GM12878 (cell line): ENCODE measurements around the gene DIAPH2. TPM values are rescaled to one million over a fixed set of nuclear protein-coding genes. Genes with fewer than 3 reads are reported as not detected.

Experiments
- ATAC-seq: fragments of 200-7000 bp; cut with Tn5 transposase; 3 replicates; pipeline ENCODE4 v1.9.1; 2020; ENCODE audit warnings: mild to moderate bottlenecking, moderate library complexity
- BruUV-seq: library from RNA; stranded (reverse); fragments of 400-500 nt; replicated peaks from 2 replicates; lab custom pipeline; 2021; lab: Mats Ljungman, UMichigan
- CTCF ChIA-PET: fragments of 300-600 bp; sonication (Branson Sonifier 250); formaldehyde crosslinking; extraction: SDS; loops from one replicate; lab custom pipeline; 2021; ENCODE audit warnings: inconsistent platforms; lab: Yijun Ruan, JAX
- POLR2A ChIA-PET: fragments of 350-600 bp; formaldehyde crosslinking; extraction: SDS; loops from one replicate; lab custom pipeline; 2021; ENCODE audit warnings: inconsistent platforms; lab: Charles Lee
- RAD21 ChIA-PET: fragments of 300-600 bp; sonication (Branson Sonifier 250); formaldehyde crosslinking; loops from one replicate; lab custom pipeline; 2023; ENCODE audit warnings: antibody characterized with exemption; ENCODE audit not compliant: unreplicated experiment; lab: Charles Lee
- SMC1A ChIA-PET: fragments of 300-600 bp; sonication (Branson Sonifier 250); formaldehyde crosslinking; loops from one replicate; lab custom pipeline; 2023; ENCODE audit not compliant: unreplicated experiment, uncharacterized antibody; lab: Charles Lee
- DNase-seq: peaks from one replicate; pipeline ENCODE4 v3.0.0-alpha.2; 2011; ENCODE audit warnings: low read depth, low spot score
- FAIRE-seq: peaks from 3 replicates; lab custom pipeline; 2011; peaks lifted over from hg19 to GRCh38; lab: Jason Lieb, UNC
- H2AFZ ChIP-seq: 2 replicates; pipeline ENCODE4 v1.6.0; 2011; ENCODE audit warnings: low read depth, low read length, control low read depth; ENCODE audit not compliant: control insufficient read depth
- H3K27ac ChIP-seq: 2 replicates; pipeline ENCODE4 v1.5.1; 2011; ENCODE audit warnings: control low read depth; ENCODE audit not compliant: control insufficient read depth, insufficient read depth
- H3K27me3 ChIP-seq, 2 experiments: replicated peaks in 1 of 2; 2 replicates each; pipeline versions ENCODE4 v1.6.0 to v1.6.1; 2011; ENCODE audit warnings: low read length in 1 of 2; ENCODE audit not compliant: control insufficient read depth in 2 of 2, insufficient read depth in 2 of 2
- H3K36me3 ChIP-seq, 2 experiments: 2 replicates each; pipeline ENCODE4 v1.5.1; 2011; ENCODE audit warnings: low read length in 1 of 2; ENCODE audit not compliant: control insufficient read depth in 2 of 2, insufficient read depth in 2 of 2
- H3K4me1 ChIP-seq: 2 replicates; pipeline ENCODE4 v1.6.1; 2011; ENCODE audit warnings: mild to moderate bottlenecking, low read length, moderate library complexity, mixed read lengths; ENCODE audit not compliant: control insufficient read depth, insufficient read depth
- H3K4me2 ChIP-seq: 2 replicates; pipeline ENCODE4 v1.6.0; 2011; ENCODE audit warnings: control low read depth; ENCODE audit not compliant: control insufficient read depth, insufficient read depth
- H3K4me3 ChIP-seq: fragments of 200-600 bp; sonication (generic); 2 replicates; pipeline ENCODE4 v1.5.1; 2016
- H3K79me2 ChIP-seq: 2 replicates; pipeline ENCODE4 v1.6.0; 2011; ENCODE audit warnings: low read length; ENCODE audit not compliant: control insufficient read depth, insufficient read depth
- H3K9ac ChIP-seq: 2 replicates; pipeline ENCODE4 v1.8.0; 2011; ENCODE audit warnings: low read length, control low read depth, mixed read lengths; ENCODE audit not compliant: control insufficient read depth, insufficient read depth
- H3K9me3 ChIP-seq: replicated peaks from 3 replicates; pipeline ENCODE4 v1.5.1; 2011; ENCODE audit warnings: mild to moderate bottlenecking, low read length; ENCODE audit not compliant: control insufficient read depth, insufficient read depth
- H4K20me1 ChIP-seq: 2 replicates; pipeline ENCODE4 v1.6.0; 2011; ENCODE audit not compliant: control insufficient read depth, insufficient read depth
- CTCF ChIP-seq, 3 experiments: IDR thresholded peaks in 2 of 3; conservative IDR thresholded peaks in 1 of 3; 2 replicates each; pipeline ENCODE4 v1.5.1; 2011; ENCODE audit warnings: low read depth in 3 of 3, low read length in 3 of 3, mild to moderate bottlenecking in 3 of 3, control low read depth in 2 of 3, moderate library complexity in 2 of 3, inconsistent platforms in 1 of 3, mixed read lengths in 1 of 3; ENCODE audit not compliant: control insufficient read depth in 2 of 3, insufficient read depth in 1 of 3; ENCODE audit errors: extremely low read depth in 1 of 3
- E2F8 ChIP-seq: fragments of 450-650 bp; IDR thresholded peaks from 2 replicates; pipeline ENCODE4 v1.6.1; 2018; ENCODE audit warnings: mild to moderate bottlenecking, low read depth, moderate library complexity; ENCODE audit not compliant: partially characterized antibody
- ESRRA ChIP-seq: IDR thresholded peaks from 2 replicates; pipeline ENCODE4 v1.6.1; 2012; ENCODE audit warnings: mild to moderate bottlenecking, low read length, improper control_type of control experiment
- SP1 ChIP-seq: IDR thresholded peaks from one replicate; pipeline ENCODE4 v1.6.1; 2011; ENCODE audit warnings: low read depth, low read length
- TARDBP ChIP-seq: IDR thresholded peaks from 2 replicates; pipeline ENCODE4 v1.6.1; 2016; ENCODE audit warnings: borderline replicate concordance
- ZBTB4 ChIP-seq: fragments of 450-650 bp; formaldehyde crosslinking; IDR thresholded peaks from 2 replicates; pipeline ENCODE4 v1.4.0; 2022; ENCODE audit warnings: mild to moderate bottlenecking, moderate library complexity
- WGBS: methylation state at CpG from one replicate; pipeline ENCODE4 v1.1.6; 2016; ENCODE audit warnings: low lambda C conversion rate; ENCODE audit not compliant: insufficient replicate concordance, insufficient coverage; ENCODE audit errors: missing lambda C conversion rate; 5-methylcytosine and 5-hydroxymethylcytosine counted together
- in situ Hi-C: fragments of 300-500 bp; cut with MboI; formaldehyde crosslinking; loops from 9 replicates; pipeline ENCODE4 v1.14.3; 2018; ENCODE audit warnings: mixed read lengths
- intact Hi-C: fragments of 100-400 bp; cut with micrococcal nuclease; formaldehyde crosslinking; loops from one replicate; pipeline ENCODE4 v1.14.2; 2022; ENCODE audit not compliant: unreplicated experiment
- polyA plus RNA-seq, 11 experiments: library from polyadenylated mRNA; depleted of rRNA in 4 of 11; unstranded in 6 of 11; stranded (reverse) in 5 of 11; fragments of >200 nt; fragmentation: Nextera tagmentation in 4 of 11; fragmentation: Illumina TruSeq in 1 of 11; extraction: Ambion mirVana in 4 of 11; extraction: Trizol in 1 of 11; gene quantifications; 1 replicate in 1 of 11; 2 replicates in 10 of 11; pipeline versions ENCODE4 v1.2.1 to v1.2.3, GENCODE V29; 2011 to 2016; ENCODE audit warnings: inconsistent platforms in 2 of 11, missing spikeins in 2 of 11, low read depth in 1 of 11
- total RNA-seq, 4 experiments: library from RNA; depleted of rRNA in 3 of 4; stranded (reverse); fragments of >200 nt in 3 of 4; fragmentation: Illumina TruSeq in 1 of 4; extraction: Trizol in 1 of 4; gene quantifications; 2 replicates each; pipeline versions ENCODE4 v1.2.1 to v1.2.3, GENCODE V29; 2013 to 2021

DIAPH2 gene
- total and polyA plus RNA-seq, 10 of the 15 experiments (the other 5 are each of a cell fraction or from before 2014, with no cell fraction given) = 2.2 to 16.6 (median 8.8) TPM

GRCh38 chrX:96971812-96972211 lies 287.2 kb downstream of the DIAPH2 start (continued):
- TF ChIP-seq CTCF (IDR thresholded peaks at IDR 0.05 in 2 of 3, conservative IDR thresholded peaks at IDR 0.05 in 1 of 3; ENCODE audit: control insufficient read depth in 2 of 3, extremely low read depth in 1 of 3, insufficient read depth in 1 of 3, low read depth in 3 of 3, low read length in 3 of 3) = no peak

GRCh38 chrX:96978906-96979305 lies 294.3 kb downstream of the DIAPH2 start:
- TF ChIP-seq E2F8 = no peak
- TF ChIP-seq TARDBP = no peak
- no peak for TF ChIP-seq ZBTB4 (CRISPR knock-in tag)
- no peak for TF ChIP-seq SP1
- TF ChIP-seq ESRRA = no peak
- no peaks in the 10 kb centered on the region for H4K20me1 ChIP-seq
- BruUV-seq = no TSS peak

More at GRCh38 chrX:96978906-96979305, 294.3 kb downstream of the DIAPH2 start:
- WGBS = 25% methylated on average over 1 of the region's 1 CpG
- in situ Hi-C loops = no loop called here
- DNase-seq = no peak
- H3K4me2 ChIP-seq = no peak overlapping the region
- no peaks in the 10 kb centered on the region for H3K27me3 ChIP-seq
- ChIA-PET SMC1A (no interaction called here), CTCF (interaction anchor here (1.1 kb wide), 1 partner anchor 208 kb away, joined by 4 read pairs; no protein-coding TSS in a partner anchor), POLR2A (no interaction called here), RAD21 (no interaction called here)
- no peaks in the 10 kb centered on the region for H3K4me1 ChIP-seq
- no peak for FAIRE-seq
- H3K79me2 ChIP-seq = no peaks in the 10 kb centered on the region
- ATAC-seq = no peak
- no peaks in the 10 kb centered on the region for H3K36me3 ChIP-seq
- intact Hi-C loops = no loop called here
- H3K9ac ChIP-seq = no peak overlapping the region
- no peak overlapping the region for H2AFZ ChIP-seq
- no peak overlapping the region for H3K27ac ChIP-seq
- H3K4me3 ChIP-seq = no peak overlapping the region
- H3K9me3 ChIP-seq = no peaks in the 10 kb centered on the region
